ENCODE data around the gene STAP2.

The STAP2 gene

DNA sequence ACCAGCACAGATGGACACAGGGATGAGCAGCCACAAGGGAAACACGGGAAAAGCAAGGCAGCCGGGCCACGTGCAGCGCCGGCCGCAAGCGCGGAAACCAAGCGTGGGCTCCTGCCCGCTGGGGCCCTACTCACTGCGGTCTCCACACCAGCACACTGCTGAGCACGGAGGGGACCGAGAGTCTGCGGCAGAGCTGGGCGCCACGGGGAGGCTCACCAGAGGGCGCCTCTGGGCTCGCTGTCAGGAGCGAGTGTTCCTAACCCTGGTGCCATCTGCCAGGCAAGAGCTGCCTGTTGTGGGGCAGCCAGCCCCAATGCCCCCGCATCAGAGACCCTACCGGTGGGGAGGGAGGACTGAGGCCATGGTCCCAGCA lies 31.2 kb upstream of the STAP2 start:
- DNase-seq: peak; percentile 74

DNA sequence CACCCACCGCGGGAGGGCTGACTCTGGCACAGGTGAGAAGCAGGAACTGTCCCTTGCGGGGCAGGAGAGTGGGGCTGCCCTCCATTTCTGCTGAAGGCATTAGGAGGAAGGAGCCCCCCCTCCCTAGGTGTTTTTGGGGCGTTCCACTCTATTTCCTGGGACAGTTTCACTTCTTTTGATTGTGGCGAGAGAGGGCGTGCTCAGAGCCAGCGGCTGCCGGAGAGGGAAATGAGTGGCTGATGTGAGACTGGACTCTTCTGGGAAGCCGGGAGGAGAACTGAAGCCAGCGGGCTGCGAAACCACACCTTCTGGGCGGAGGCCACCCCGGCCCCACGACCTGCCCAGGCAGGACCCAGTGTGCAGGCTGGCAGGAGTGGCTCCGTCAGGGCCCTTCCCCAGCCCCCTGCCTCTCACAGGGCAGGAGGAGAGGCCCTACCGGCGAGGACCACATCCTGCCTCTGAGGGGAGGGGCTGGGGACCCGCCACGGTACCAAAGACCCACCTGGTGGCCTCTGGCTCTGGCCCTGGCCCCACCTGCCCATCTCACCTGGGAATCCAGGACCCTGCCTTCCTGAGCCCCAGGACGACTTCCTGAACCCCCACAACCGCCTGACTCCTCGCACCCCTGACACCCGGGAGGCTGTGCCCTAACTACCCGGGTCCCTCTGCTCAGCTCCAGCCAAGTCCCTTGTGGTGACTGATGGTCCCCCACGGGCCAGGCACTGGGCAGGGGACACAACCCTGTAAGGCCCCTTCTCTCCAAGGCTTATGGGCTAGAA lies 30.7 kb upstream of the STAP2 start:
- DNase-seq: peak; percentile 67

DNA sequence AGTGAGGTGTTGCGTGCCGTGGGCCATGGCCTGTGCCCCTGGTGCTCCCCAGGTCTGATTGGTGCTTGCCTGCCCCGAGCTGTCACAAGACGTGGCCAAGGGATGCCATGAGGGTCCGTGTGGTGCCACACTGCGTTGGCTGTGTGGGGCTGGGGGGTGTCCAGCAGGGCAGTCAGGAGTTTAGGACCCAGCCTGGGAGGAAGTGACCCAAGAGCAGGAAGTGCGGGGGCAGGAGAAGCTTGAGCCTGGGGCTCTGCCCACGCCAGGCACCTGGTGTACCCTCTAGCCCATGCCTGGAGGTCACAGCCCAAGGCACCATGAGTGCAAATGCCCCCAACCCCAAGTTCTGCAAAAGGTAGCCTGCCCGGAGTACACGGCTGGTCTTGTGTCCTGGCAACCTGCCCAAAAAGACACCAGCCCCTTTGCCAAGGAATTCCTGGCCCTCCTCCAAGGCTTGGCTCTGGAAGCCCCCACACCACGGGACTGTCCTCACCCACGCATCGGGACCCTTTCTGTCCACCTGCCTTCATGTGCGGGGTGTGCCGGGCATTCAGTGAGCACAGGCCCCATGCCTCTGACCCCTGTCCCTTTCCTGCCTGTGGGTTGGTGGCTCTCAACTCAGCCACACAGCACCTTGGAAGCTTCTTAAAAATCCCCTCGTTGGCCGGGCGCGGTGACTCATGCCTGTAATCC lies 29.6 kb upstream of the STAP2 start:
- no peak for DNase-seq

DNA sequence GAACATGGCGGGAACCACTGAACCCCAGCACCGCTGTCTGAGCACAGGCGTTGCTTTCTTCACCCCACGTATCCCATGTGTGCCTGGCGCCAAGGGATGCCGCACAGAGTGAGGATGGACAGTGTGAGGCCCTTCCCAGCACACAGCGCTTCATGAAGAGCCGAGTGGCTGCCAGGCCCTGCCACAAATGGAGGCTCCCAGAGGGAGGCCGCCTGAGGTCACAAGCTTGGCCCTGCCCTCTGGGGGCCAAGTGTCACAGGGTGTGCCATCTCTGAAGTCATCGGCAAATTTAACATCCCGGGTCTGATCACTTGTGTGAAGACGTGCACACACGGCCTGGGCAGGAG lies 29.1 kb upstream of the STAP2 start:
- DNase-seq: no peak

DNA sequence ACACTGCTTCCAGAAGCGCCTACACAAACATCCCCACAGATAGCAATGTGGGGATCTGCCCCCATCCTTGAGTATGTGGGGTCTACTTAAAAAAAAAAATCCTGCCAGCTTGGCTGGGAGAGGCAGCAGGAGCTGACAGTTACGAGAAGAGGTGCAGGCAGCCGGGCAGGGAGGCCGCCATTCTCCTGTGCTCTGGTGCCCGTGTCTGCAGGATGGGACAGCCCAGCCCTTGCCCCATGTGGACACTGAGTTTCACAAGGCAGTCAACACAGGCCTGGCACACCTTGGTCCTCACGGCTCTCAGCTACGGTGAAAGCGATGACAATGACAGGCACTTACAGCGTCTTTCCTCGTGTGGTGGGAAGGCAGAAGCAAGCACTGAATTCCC lies 28.7 kb upstream of the STAP2 start:
- no peak for DNase-seq

DNA sequence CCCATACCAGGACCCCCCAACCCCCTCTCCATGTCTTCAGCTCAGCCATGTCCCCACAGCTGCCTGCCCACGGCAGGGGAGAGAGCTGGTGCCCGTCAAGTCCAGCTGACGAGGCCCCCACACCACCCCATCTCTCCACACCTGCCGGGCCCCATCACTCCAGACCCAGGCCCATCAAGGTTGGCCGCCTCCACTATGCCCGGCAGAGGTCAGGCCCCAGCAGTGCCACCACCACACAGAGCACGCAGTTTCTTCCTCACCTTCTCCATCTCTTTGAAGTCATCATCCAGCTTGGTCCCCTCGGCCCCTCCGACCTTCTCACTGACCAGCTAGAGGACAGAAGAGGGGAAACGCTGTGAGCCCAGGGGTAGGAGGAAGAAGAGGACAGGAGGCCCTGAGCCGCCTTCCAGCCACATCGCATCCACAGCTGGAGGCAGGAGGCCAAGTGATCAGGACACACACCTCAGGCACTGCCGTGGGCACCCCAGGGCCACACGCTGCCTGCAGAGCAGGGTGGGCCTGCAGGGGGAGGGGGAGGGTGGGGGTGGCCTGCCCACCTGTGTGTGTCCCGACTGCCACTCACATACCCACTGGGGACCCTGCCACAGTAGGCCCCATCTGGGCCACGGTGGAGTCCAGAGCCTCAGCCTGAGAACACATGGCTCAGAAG lies 28.2 kb upstream of the STAP2 start:
- no peak for DNase-seq

DNA sequence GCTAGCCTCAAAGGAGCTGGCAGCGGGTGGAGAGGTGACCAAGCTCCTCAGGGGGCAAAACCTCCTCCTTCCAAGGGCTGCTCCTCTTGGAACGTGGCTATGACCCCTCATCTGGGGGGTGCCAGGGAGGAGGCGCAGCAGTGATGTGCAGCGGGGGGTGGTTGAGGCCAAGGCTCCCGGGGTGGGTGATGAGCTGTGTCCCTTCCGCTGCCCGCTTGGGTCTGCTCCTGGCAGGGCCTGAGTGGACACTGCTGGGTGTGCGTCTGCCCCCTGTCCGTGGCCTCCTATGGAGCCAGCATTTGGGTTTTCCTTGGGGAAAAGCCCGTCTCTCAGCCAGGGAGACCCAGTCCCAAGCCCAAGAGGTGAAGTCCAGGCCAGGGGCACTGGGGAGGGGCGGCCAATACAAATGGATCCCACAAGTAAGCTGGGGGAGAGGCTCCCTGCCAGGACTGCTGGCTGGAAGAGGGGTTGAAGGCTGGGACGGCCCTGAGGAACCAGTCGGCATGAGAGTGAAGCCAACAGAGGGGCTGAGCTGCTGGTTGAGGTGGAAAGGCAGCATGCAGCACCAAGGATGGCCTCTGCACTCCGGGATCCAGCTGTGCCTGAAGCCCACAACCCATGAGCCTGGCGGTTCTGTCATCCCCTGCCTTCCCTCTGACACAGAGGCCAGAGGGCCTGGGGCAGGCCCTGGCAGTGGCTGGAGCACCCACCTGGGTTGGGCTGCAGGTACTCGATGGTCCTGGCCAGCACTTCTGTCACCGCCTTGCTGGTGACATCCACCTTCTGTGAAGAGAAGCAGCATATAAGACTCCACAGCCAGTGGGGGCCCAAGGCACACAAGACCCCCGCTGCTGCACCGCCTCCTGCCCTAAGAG lies 27.4 kb upstream of the STAP2 start:
- no peak for DNase-seq

DNA sequence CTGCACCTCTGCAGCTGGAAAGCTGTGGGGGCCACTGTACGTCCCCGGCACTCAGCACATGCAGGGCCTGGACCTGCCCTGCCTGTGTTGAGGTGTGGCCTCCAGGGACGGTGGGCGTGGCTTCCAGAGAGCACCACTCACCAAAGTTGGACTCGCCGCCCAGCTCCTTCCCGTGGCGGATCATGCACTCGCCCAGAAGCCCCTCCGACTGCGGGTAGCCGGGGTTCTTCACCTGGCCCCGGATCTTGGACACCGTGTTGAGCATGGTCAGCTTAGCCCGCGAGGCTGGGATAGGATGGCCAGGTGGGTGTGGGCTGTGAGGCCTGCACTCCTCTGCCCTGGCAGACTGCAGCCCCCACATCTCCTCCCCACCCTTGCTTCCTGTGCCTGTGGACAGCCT lies 26.7 kb upstream of the STAP2 start:
- DNase-seq: no peak

DNA sequence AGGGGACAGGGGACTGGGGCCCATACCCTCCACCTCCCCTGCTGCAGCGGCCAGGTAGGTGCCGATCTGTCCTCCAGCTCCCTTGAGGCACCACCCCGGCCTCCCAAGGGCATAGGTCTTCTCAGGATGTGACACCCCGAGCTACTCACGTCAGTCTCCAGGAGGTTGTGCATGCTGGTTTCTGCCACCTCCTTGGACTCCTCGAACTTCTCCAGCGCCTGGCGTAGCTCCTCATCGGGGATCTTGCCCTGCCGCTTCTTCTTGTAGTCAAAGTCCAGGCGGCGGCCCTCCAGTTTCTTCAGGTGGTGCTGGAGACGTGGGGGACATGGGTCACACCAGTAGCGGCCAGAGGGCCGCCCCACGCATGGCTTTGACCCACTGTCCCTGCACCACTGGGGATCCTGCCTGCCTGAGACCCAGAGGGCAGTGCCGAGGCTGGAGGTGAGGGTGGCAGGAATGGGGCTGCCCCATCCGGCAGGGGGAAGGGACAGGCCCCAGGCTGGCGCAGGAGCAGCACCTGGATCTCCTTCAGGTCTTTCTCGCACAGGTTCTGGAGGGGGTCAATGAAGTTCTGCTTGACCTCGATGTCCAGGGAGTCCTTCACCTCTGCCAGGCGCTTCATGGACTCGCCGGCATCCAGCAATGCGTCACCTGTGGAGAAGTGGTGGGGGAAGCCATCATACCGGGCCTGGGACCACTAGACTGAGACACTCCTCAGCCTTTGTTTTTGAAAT lies 25.1 kb upstream of the STAP2 start:
- no peak for DNase-seq

DNA sequence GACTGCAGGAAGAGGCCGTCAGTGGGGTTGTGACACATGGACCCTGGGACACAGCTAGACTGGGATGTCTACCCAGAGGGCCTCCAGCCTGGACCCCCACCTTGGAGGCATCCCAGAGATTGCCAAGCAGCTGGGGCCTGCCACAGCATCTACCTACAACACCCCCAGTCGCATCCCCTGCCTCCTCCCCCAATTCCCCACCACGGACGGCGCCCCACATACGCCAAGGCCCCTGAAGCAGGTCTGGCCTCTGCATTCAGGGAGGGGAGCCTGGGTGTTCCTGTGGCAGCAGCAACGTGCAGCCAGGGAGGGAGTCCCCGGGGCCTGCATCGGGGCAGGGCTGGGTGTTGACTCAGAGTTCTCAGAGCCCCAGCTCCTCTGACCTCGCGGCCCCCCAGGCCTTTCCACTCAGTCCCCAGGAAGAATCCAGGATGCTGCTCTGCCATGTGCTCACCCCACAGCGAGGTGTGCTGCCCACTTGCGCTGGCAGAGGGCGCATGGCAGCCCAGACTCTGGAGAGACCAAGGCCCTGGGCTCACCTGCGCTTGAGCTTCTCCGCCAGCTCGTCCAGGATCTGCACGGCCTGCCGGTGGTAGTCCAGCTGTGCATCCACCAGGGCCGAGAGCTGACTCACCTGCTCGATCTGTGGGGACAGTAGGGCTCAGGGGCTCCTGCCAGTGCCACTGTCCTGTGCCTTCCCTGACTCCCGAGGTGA lies 24.4 kb upstream of the STAP2 start:
- no peak for DNase-seq

DNA sequence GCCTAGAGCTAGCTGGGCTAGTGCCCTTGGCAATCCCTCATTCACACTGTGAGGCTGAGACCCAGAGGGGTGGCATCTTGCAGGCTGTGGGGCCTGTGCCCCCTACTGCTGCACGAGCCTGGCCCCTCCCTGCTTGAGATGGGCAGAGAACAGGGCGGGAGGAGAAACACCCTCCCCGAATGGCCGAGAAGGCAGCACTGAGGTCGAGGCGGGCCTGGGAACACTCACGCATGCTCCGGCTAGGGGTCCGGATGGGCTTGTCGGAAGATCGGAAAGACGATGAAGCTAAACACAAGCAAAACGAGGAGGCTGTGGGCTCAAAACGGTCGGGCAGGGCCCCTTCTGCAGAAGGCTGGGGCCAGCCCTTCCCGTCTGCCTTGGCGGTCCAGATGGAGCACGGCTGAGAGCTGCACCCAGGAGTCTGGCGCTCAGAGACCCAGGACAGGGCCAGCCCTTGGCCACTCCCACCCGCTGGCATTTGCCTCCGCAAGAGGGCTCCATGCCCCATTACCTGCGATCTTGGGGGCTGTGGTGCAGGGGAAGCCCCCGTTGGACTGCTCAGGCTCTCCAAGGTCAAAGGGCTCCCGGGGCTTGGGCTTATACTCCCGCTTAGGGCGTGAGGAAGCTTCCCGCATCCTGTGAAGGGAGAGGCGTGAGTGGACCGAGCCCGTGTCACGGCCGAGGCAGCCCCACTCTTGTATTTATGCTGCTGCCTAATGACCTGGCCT lies 23.6 kb upstream of the STAP2 start:
- DNase-seq: no peak

DNA sequence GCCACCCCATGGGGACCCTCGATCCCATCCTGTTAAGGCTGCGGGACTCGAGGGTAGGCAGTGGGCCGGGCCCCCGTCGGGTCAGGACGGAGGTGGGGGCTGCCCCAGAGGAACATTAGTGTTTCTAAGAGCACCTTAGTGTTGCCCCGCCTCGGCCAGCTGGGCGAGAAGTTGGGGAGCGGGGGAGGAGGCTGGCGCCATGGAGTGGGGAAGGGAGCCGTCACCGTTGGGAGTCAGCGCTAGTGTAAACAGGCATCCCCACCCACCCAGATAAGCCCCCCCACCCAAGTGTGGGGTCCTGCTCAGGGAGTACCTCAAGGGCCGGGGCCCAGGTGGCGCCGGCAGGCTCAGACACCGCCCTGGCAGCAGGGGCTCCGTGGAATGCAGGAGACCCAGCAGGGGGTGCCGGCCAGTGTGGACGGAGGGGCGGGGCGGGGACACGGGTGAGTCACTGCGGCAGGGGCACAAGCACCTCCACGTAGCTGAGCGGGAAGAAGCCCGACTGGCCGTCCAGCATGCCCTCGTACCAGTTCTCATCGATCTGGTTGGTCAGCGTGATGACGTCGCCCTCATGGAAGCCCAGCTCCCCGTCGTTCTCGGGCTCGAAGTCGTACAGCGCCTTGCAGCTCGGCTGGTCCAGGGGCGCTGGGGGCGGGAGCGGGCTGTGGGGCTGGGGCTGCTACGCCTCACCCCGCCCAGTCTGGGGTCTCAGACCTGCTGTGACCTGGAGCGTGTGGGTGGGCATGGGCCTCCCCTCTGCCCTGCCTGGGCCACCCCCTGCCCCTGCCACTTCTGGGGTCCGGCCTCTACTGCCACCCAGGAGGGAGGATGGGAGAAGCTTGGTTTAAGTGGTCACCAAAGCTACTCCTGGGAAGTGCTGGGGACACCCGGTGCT lies 22.8 kb upstream of the STAP2 start:
- no peak for DNase-seq

DNA sequence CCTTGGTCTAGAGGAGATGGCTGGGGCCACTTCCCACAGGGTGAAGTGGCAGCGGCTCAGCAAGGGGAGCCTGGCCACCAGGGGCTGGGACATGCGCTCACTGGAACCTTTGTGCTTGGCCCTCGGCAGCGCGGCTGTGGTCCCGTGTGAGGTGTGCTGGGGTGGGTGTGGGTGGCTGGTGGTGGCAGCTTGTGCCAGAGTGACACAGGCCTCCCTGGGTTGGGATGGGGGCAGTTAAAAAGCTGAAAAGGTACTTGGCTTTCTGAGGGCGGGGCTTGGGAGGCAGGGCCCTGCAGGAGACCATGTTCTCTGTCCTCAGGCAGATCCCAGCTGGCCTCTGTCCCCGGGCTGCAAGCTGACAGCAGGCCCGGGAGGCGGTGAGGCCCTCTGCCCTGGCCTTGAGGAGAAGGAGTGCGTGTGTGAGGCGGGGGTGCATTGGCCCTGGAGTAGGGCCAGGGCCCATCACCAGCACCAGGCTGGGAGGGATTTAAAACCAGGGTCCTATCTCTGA lies 22.1 kb upstream of the STAP2 start:
- DNase-seq: no peak

DNA sequence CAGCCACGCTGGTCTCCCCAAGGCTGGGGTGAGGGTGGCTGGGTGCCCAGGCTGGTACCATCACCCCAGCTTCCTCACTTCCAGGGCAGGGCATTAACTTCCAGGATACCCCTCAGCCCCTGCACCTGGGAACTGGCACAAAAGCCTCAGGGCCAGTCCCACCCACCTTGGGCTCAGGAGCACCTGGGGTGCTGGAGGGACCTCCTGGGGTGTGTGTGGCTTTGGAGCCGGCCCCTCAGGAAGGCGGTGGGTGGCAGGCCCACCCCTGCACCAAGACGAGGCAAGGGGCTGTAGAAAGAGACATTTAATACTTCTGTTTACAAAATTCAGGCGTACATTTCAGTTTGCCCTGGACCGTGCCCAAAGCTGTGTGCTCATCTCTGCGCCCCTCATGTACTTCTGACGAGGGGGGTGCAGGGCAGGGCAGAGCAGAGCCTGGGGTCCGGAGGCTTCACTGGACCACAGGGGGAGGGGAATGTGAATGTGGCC lies 21.5 kb upstream of the STAP2 start:
- DNase-seq: no peak

DNA sequence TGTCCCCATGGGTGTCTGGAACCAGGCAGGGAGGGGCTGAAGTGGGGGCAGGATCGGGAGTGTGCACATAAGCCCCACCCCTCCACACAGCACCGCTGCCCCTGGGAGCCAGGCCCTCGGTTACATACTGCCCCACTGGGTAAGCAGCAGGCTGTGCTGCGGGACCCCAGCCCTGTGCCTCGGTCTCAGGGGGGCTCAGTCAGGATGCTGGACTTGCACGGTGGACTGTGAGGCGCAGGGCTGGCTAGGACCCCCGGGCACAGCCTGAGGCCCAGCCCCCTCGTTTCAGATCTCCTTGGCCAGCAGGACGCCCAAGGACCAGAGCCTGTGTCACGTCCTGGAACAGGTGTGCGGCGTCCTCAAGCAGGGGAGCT lies 21.0 kb upstream of the STAP2 start:
- DNase-seq: no peak

DNA sequence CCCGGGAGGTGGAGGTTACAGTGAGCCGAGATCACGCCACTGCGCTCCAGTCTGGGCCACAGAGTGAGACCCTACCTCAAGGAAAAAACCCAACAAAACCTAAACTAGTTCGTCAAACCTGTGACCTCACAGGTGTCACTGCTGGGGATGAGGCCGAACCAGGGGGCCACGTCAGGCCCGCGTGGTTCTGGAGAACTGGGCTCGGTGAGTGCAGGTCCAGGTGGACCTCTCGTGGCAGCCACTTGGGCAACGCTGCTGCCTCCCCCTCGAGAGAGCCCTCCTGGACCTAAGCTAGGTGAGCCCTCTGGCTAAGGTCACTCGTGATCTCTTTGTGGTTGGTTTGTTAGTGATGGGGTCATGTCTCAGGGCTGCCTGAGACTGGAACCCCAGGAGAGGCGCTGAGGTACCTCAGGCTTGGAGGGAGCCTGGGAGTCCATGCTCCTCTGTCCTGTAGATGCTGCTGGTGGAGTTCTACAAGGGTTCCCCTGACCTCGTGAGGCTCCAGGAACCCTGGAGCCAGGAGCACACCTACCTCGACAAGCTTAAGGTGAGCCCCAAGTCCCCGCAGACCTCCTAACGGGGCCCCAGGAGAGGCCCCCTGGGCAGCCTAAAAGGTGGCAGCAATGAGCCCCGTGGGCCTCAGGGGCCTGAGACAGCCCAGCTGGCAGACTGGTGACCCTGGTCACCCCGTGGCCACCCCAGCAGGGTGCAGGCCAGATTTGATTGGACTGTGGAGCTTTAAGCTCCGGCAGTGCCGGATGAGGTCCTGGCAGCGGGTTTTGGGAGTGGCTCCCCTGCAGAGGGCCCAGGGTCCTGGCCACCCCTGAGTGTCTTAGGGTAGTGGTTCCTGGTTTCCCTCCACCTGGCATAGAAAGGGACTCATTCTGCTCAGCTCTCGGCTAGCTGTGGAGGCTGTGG lies 20.3 kb upstream of the STAP2 start:
- DNase-seq: no peak

DNA sequence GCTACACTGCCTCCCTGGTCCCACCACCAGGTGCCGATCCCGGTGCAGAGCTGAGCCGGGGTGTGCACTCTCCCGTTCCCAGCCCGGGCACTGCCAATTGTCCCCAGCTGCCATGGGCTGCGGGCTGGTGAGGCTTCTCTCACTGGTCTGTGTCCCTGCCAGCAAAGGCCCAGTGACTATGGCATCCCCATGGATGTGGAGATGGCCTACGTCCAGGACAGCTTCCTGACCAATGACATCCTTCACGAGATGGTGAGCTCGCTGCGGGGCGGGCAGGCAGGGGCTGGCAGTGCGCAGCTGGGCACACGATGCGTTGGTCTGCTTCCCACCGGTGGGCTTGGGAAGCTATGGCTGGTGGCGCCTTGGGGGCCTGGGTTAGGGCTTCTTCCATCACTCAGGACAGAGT lies 19.3 kb upstream of the STAP2 start:
- no peak for DNase-seq

DNA sequence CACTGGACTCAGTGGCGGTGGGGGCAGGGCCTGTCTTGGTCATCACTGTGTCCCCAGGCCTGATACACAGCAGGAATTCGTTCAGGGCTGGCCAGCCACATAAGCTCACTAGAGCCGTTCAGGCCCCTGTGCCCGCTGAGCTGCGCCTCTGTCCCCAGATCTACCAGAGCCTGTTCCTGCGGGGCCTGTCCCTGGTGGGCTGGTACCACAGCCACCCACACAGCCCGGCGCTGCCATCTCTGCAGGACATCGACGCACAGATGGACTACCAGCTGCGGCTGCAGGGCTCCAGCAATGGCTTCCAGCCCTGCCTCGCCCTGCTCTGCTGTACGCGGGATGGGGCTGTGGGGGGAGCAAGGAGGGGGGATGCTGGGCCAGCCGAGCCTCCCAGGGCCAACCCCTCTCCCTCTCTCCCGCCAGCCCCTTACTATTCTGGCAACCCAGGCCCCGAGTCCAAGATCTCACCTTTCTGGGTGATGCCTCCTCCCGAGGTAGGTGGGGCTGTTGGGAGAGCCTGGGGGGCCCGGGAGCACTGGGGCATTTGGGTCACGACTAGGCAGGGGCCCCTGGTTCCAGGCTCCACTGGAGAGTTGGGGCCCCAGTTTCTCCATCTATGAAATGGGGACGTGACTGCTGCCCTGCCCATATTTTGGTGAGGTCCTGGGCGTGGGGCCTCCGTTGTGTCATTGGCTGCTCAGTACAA lies 18.6 kb upstream of the STAP2 start:
- no peak for DNase-seq
